GM12892 (cell line): ENCODE measurements around the gene LRSAM1.

Experiments
- POLR2A ChIP-seq: IDR thresholded peaks from 2 replicates; pipeline ENCODE4 v1.6.1; 2011; ENCODE audit warnings: low read depth, low read length, control low read depth
- POLR2AphosphoS5 ChIP-seq: IDR thresholded peaks from 2 replicates; pipeline ENCODE4 v1.6.1; 2011; ENCODE audit warnings: low read depth, low read length, control low read depth
- TAF1 ChIP-seq: IDR thresholded peaks from 2 replicates; pipeline ENCODE4 v1.6.1; 2011; ENCODE audit warnings: low read depth, mild to moderate bottlenecking, control low read depth, low read length, borderline replicate concordance

GRCh38 chr9:127506814-127507750, 55.8 kb downstream of the LRSAM1 start:
- TF ChIP-seq POLR2AphosphoS5 (no peak), POLR2A (no peak), TAF1 (no peak)
